Neuronal stem cell (in vitro differentiated cells): Measurements from ENCODE around the gene VPS16.
"Not testable (repeated sequence)": the region's sequence is repeated elsewhere in the genome, so short reads cannot be mapped to it uniquely, and the experiment has no call there.

Experiments used
- DNase-seq: peaks from one replicate; pipeline ENCODE4 v3.0.0-alpha.2; 2013; ENCODE audit warnings: low spot score
- H2AFZ ChIP-seq: one replicate; pipeline ENCODE4 v1.6.1; 2013; ENCODE audit warnings: mild to moderate bottlenecking, low read length, inconsistent platforms
- H2AK5ac ChIP-seq: 2 replicates; pipeline ENCODE4 v1.6.1; 2013; ENCODE audit warnings: low read depth, mild to moderate bottlenecking, inconsistent platforms, low read length, moderate library complexity, mixed read lengths
- H2BK120ac ChIP-seq: 2 replicates; pipeline ENCODE4 v1.6.1; 2013; ENCODE audit warnings: low read depth, mild to moderate bottlenecking, inconsistent platforms, low read length, moderate library complexity, mixed read lengths
- H2BK12ac ChIP-seq: one replicate; pipeline ENCODE4 v1.6.1; 2013; ENCODE audit warnings: low read length, inconsistent platforms
- H2BK15ac ChIP-seq: 2 replicates; pipeline ENCODE4 v1.6.1; 2013; ENCODE audit warnings: mild to moderate bottlenecking, low read length, inconsistent platforms, mixed read lengths
- H2BK5ac ChIP-seq: one replicate; pipeline ENCODE4 v1.6.1; 2013; ENCODE audit warnings: inconsistent platforms, mild to moderate bottlenecking, low read length, moderate library complexity
- H3K14ac ChIP-seq: one replicate; pipeline ENCODE4 v1.6.1; 2013; ENCODE audit warnings: low read length, inconsistent platforms
- H3K18ac ChIP-seq: 2 replicates; pipeline ENCODE4 v1.6.1; 2013; ENCODE audit warnings: low read length, inconsistent platforms
- H3K23ac ChIP-seq: 2 replicates; pipeline ENCODE4 v1.6.1; 2013; ENCODE audit warnings: low read depth, mild to moderate bottlenecking, mixed read lengths, low read length, inconsistent platforms; ENCODE audit not compliant: poor library complexity
- H3K27ac ChIP-seq: replicated peaks from 3 replicates; pipeline ENCODE4 v1.5.1; 2013; ENCODE audit warnings: low read length, inconsistent platforms
- H3K27me3 ChIP-seq, 3 experiments: 2 replicates each; pipeline ENCODE4 v1.6.1; 2013; ENCODE audit warnings: low read length in 3 of 3, mild to moderate bottlenecking in 2 of 3, inconsistent platforms in 1 of 3, low read depth in 1 of 3, mixed read lengths in 1 of 3, moderate library complexity in 1 of 3; ENCODE audit not compliant: control insufficient read depth in 3 of 3, insufficient read depth in 3 of 3
- H3K36me3 ChIP-seq, 2 donors: replicated peaks in 1 of 2; 2 replicates each; pipeline ENCODE4 v1.6.1; 2013; ENCODE audit warnings: low read length in 2 of 2; ENCODE audit not compliant: control insufficient read depth in 2 of 2, insufficient read depth in 2 of 2
- H3K4ac ChIP-seq: 2 replicates; pipeline ENCODE4 v1.6.1; 2013; ENCODE audit warnings: inconsistent platforms, mild to moderate bottlenecking, low read length, moderate library complexity
- H3K4me1 ChIP-seq, 2 donors: 1 replicate in 1 of 2; 2 replicates in 1 of 2; pipeline ENCODE4 v1.6.1; 2013; ENCODE audit warnings: low read length in 2 of 2, low read depth in 1 of 2; ENCODE audit not compliant: control insufficient read depth in 2 of 2, insufficient read depth in 1 of 2
- H3K4me2 ChIP-seq: one replicate; pipeline ENCODE4 v1.6.1; 2013; ENCODE audit warnings: mild to moderate bottlenecking, low read length, inconsistent platforms; ENCODE audit not compliant: insufficient read depth, poor library complexity, severe bottlenecking
- H3K4me3 ChIP-seq, 2 donors: 2 replicates each; pipeline ENCODE4 v1.5.1; 2013; ENCODE audit warnings: low read length in 2 of 2, mild to moderate bottlenecking in 2 of 2, inconsistent platforms in 1 of 2, moderate library complexity in 1 of 2
- H3K79me1 ChIP-seq: one replicate; pipeline ENCODE4 v1.6.1; 2013; ENCODE audit warnings: low read depth, mild to moderate bottlenecking, inconsistent platforms, low read length, moderate library complexity
- H3K9ac ChIP-seq: one replicate; pipeline ENCODE4 v1.6.1; 2013; ENCODE audit warnings: mild to moderate bottlenecking, low read depth, low read length, inconsistent platforms; ENCODE audit not compliant: poor library complexity
- H3K9me3 ChIP-seq, 2 donors: replicated peaks in 1 of 2; 2 replicates each; pipeline versions ENCODE3 to v1.6.1; 2013; ENCODE audit warnings: low read length in 2 of 2, mild to moderate bottlenecking in 2 of 2, inconsistent platforms in 1 of 2, low read depth in 1 of 2, mixed read lengths in 1 of 2, moderate library complexity in 1 of 2; ENCODE audit not compliant: control insufficient read depth in 2 of 2, insufficient read depth in 1 of 2
- H4K8ac ChIP-seq: one replicate; pipeline ENCODE4 v1.6.1; 2013; ENCODE audit warnings: low read depth, mild to moderate bottlenecking, inconsistent platforms, low read length, moderate library complexity
- H4K91ac ChIP-seq: one replicate; pipeline ENCODE4 v1.6.1; 2013; ENCODE audit warnings: low read length, low read depth, mild to moderate bottlenecking, inconsistent platforms; ENCODE audit not compliant: poor library complexity
- WGBS, 2 donors: extraction: QIAGEN DNeasy Blood & Tissue Kit; methylation state at CpG; one replicate each; pipeline ENCODE4 v1.1.7; 2013; ENCODE audit warnings: missing lambda C conversion rate in 2 of 2, mixed read lengths in 1 of 2; ENCODE audit not compliant: insufficient read length in 2 of 2, insufficient replicate concordance in 1 of 2; ENCODE audit errors: extremely low coverage in 2 of 2; 5-methylcytosine and 5-hydroxymethylcytosine counted together

The VPS16 gene

GRCh38 chr20:2891343-2891742, 50.8 kb downstream of the VPS16 start:
- DNase-seq, result no peak
- H3K79me1 ChIP-seq, result peaks cover 9% of the 10 kb centered on the region
- H4K91ac ChIP-seq, result no peak overlapping the region
- H3K18ac ChIP-seq, result no peak overlapping the region
- no peak overlapping the region for H3K9ac ChIP-seq
- H3K4ac ChIP-seq, result no peak overlapping the region
- H3K27ac ChIP-seq, result no peak overlapping the region
- peaks cover 0 to 21% of the 10 kb centered on the region in 2 donors for H3K36me3 ChIP-seq
- no peak overlapping the region for H2BK15ac ChIP-seq
- no peaks in the 10 kb centered on the region for H3K4me1 ChIP-seq
- H3K14ac ChIP-seq, result no peak overlapping the region
- H2BK12ac ChIP-seq, result no peak overlapping the region
- no peak overlapping the region for H3K4me3 ChIP-seq
- peaks cover 2 to 20% of the 10 kb centered on the region in 2 donors for H3K9me3 ChIP-seq
- H4K8ac ChIP-seq, result no peak overlapping the region
- no peak overlapping the region for H2BK5ac ChIP-seq
- H3K4me2 ChIP-seq, result no peak overlapping the region
- no peak overlapping the region for H2AFZ ChIP-seq
- H3K27me3 ChIP-seq, result no peaks in the 10 kb centered on the region
- no CpG with 5 or more reads among the region's 2 CpGs for WGBS, 2 donors
- no peak overlapping the region for H2BK120ac ChIP-seq
- no peak overlapping the region for H2AK5ac ChIP-seq
- H3K23ac ChIP-seq, result no peak overlapping the region

DNA sequence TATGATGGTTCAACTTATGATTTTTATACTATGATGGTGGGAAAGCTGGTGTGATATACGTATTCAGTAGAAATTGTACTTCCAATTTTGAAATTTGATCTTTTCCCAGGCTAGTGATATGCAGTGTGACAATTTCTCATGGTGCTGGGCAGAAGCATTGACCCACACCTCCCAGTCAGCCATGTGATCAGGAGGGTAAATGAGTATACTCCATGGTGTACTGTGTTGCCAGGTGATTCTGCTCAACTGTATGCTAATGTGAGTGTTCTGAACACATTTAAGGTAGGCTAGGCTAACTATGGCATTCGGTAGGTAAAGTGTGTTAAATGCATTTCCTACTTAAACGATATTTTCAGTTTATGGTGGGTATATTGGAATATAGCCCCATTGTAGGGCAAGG, 51.8 kb downstream of the VPS16 start:
- Histone ChIP-seq H3K4me2 (no peak overlapping the region), H3K4me3 (no peak overlapping the region), H3K9ac (no peak overlapping the region), H3K9me3 (peaks cover 2 to 27% of the 10 kb centered on the region in 2 donors), H3K23ac (no peak overlapping the region), H3K14ac (no peak overlapping the region), H3K27me3 (no peaks in the 10 kb centered on the region), H2BK15ac (no peak overlapping the region), H2BK12ac (no peak overlapping the region), H2AK5ac (no peak overlapping the region), H3K18ac (no peak overlapping the region), H3K36me3 (peaks cover 0 to 21% of the 10 kb centered on the region in 2 donors), H3K4me1 (no peaks in the 10 kb centered on the region), H3K27ac (no peak overlapping the region), H3K4ac (no peak overlapping the region), H4K8ac (no peak overlapping the region), H2BK5ac (no peak overlapping the region), H2BK120ac (no peak overlapping the region), H2AFZ (no peak overlapping the region), H4K91ac (no peak overlapping the region), H3K79me1 (peaks cover 9% of the 10 kb centered on the region)
- no CpG with 5 or more reads among the region's 3 CpGs for WGBS, 2 donors
- no peak for DNase-seq

- H3K4ac ChIP-seq, result no peak overlapping the region
- H2BK15ac ChIP-seq, result no peak overlapping the region
- H2BK5ac ChIP-seq, result no peak overlapping the region
- no peaks in the 10 kb centered on the region for H3K4me1 ChIP-seq
- H2AFZ ChIP-seq, result no peak overlapping the region
- no peak for DNase-seq
- H2BK12ac ChIP-seq, result no peak overlapping the region
- no peak overlapping the region for H3K9ac ChIP-seq
- WGBS, 2 donors, result no CpG with 5 or more reads among the region's 2 CpGs
- no peak overlapping the region for H3K4me2 ChIP-seq
- no peaks in the 10 kb centered on the region for H3K27me3 ChIP-seq
- no peak overlapping the region for H4K8ac ChIP-seq
- no peak overlapping the region for H2BK120ac ChIP-seq
- peaks cover 2 to 27% of the 10 kb centered on the region in 2 donors for H3K9me3 ChIP-seq
- no peak overlapping the region for H3K27ac ChIP-seq
- H3K4me3 ChIP-seq, result no peak overlapping the region
- H3K14ac ChIP-seq, result no peak overlapping the region
- peaks cover 6% of the 10 kb centered on the region for H3K79me1 ChIP-seq
- no peak overlapping the region for H3K18ac ChIP-seq
- H2AK5ac ChIP-seq, result no peak overlapping the region
- no peak overlapping the region for H3K23ac ChIP-seq
- H4K91ac ChIP-seq, result no peak overlapping the region
- peaks cover 0 to 21% of the 10 kb centered on the region in 2 donors for H3K36me3 ChIP-seq
Observed at GRCh38 chr20:2894221-2894620, 53.7 kb downstream of the VPS16 start.

GRCh38 chr20:2895154-2895553, 54.6 kb downstream of the VPS16 start:
- H4K8ac ChIP-seq, H3K79me1 ChIP-seq, H3K14ac ChIP-seq, H3K4me1 ChIP-seq, H2AK5ac ChIP-seq, H2AFZ ChIP-seq, H2BK12ac ChIP-seq, DNase-seq, H4K91ac ChIP-seq, H2BK120ac ChIP-seq, H3K4me2 ChIP-seq, H3K4ac ChIP-seq, H3K27me3 ChIP-seq, H3K18ac ChIP-seq, H3K23ac ChIP-seq, H3K4me3 ChIP-seq, H3K9ac ChIP-seq, H2BK15ac ChIP-seq, H3K27ac ChIP-seq, H2BK5ac ChIP-seq: not testable (repeated sequence)
- Histone ChIP-seq H3K36me3 (peaks cover 0 to 19% of the 10 kb centered on the region in 2 donors), H3K9me3 (peaks cover 2 to 27% of the 10 kb centered on the region in 2 donors)
- no CpG with 5 or more reads among the region's 3 CpGs for WGBS, 2 donors
